Measurements from ENCODE around the gene EEFSEC. TPM values are rescaled to one million over a fixed set of nuclear protein-coding genes. Genes with fewer than 3 reads are reported as not detected.

EEFSEC gene
- total and polyA plus RNA-seq, 11 donors: 17.5 to 48.0 (median 22.5) TPM

DNA sequence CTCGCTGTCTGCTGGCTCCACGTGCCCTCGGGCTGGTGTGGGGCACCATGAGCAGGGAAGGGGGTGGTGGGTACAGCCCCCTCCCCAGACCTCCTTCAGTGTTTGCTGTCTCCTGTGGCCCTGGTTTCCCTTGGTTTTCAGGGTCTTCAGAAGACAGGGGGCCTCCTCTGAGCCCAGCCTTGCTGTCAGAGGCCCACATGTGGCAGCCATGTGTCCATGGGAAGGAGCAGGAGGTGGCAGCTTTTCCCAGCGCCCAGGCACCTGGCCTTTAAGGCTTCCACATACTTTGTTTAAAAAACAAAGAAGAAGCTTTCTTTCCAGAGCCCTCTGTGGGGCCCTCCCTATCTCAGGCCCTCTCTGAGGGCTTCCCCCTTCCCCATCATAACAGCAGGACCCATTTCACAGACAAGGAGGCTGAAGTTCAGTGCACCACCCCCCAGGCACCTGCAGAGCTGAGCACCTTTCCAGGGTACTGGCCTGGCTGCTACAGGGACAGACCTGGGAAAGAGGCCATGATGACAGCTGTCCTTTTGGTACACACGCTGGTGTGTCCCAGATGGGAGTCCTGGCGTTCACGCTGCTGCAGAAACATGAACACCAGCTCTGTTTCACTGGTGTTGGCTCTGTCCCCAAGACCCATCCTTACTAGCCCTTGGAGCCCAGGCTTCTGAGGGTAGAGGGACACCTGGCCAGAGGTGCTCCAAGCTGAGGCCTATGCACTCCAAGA, 239.7 kb downstream of the EEFSEC start:
- Histone ChIP-seq H3K27ac (no peak overlapping the region), H3K36me3 (no peaks in the 10 kb centered on the region), H3K4me1 (peaks cover 0 to 41% (median 18%) of the 10 kb centered on the region in 12 donors), H3K27me3 (no peaks in the 10 kb centered on the region), H3K9me3 (no peaks in the 10 kb centered on the region), H3K4me3 (no peak overlapping the region)
- ATAC-seq (no peak), DNase-seq (no peak)
- intact Hi-C loops (cut with DNase I): loop anchor here in 1 of 10 donors (10.0 kb wide), 1 partner anchor 148 kb away; no protein-coding TSS in a partner anchor
- 90 to 98% (median 96%) methylated on average over 4 to 7 of the region's 7 CpGs for WGBS, 4 donors
- TF ChIP-seq, protein P1, sequence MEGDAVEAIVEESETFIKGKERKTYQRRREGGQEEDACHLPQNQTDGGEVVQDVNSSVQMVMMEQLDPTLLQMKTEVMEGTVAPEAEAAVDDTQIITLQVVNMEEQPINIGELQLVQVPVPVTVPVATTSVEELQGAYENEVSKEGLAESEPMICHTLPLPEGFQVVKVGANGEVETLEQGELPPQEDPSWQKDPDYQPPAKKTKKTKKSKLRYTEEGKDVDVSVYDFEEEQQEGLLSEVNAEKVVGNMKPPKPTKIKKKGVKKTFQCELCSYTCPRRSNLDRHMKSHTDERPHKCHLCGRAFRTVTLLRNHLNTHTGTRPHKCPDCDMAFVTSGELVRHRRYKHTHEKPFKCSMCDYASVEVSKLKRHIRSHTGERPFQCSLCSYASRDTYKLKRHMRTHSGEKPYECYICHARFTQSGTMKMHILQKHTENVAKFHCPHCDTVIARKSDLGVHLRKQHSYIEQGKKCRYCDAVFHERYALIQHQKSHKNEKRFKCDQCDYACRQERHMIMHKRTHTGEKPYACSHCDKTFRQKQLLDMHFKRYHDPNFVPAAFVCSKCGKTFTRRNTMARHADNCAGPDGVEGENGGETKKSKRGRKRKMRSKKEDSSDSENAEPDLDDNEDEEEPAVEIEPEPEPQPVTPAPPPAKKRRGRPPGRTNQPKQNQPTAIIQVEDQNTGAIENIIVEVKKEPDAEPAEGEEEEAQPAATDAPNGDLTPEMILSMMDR (IDR thresholded peaks at IDR 0.05): no peak
- no peak for TF ChIP-seq POLR2A (IDR thresholded peaks at IDR 0.05)

DNA sequence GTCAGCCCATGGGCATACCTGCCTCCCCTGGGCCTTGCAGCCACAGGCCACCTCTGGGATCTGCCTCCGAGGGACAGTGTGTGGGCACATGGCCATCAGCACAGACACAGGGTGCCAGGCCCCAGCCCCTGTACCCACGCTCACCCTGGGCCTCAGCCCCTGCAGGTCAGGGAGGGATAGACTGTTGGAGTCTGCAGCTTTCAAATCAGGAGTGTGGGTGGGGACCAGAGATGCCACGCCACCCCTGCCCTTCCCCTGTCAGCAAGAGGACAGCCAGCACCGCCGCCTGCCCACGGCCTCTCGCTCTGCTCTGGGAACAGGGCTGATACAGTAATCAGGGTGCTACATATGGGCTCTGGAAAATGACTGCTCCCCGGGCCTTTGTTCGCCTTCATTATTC, 240.8 kb downstream of the EEFSEC start:
- ATAC-seq: peak; percentile 53 to 70 (median 67)

DNA sequence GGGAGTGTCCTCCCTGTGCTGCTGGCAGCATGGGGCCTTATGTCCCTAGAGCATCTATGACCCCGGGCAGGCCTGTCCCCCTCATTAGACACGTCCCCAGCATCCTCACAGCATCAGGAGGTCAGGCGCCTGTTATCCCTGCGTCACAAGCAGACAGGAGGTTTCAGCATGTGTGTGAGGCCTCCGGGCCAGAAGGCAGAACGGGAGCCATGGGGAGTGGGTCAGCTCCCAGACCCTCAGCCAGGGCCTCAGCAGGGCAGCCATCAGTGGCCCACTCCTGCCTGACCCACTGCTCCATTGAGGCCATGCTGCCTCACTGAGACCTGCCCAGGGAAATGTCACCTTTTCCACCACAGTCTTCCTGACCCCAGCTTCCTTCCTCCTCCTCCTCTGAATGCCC, 241.8 kb downstream of the EEFSEC start:
- Histone ChIP-seq H3K27me3 (no peaks in the 10 kb centered on the region), H3K9me3 (no peaks in the 10 kb centered on the region), H3K27ac (peak overlapping the region in 7 of 12 donors; percentile 22 to 68 (median 34)), H3K36me3 (no peaks in the 10 kb centered on the region), H3K4me3 (no peak overlapping the region), H3K4me1 (peaks cover 0 to 41% (median 18%) of the 10 kb centered on the region in 12 donors)
- 80 to 85% (median 83%) methylated on average over 5 to 6 of the region's 6 CpGs for WGBS, 4 donors
- TF ChIP-seq, protein P1 (IDR thresholded peaks at IDR 0.05): no peak
- TF ChIP-seq POLR2A (IDR thresholded peaks at IDR 0.05): no peak
- peak in 2 of 4 donors; percentile 2 to 3 for ATAC-seq
- no peak for DNase-seq
- intact Hi-C loops (cut with DNase I): loop anchor here in 1 of 10 donors (10.0 kb wide), 1 partner anchor 150 kb away; no protein-coding TSS in a partner anchor

More for the DNA sequence above, 240.8 kb downstream of the EEFSEC start:
- peak in 1 of 5 donors; percentile 50 for DNase-seq
- Histone ChIP-seq H3K9me3 (no peaks in the 10 kb centered on the region), H3K4me3 (no peak overlapping the region), H3K36me3 (no peaks in the 10 kb centered on the region), H3K27me3 (no peaks in the 10 kb centered on the region), H3K27ac (peak overlapping the region in 4 of 12 donors; percentile 5 to 68 (median 30)), H3K4me1 (peaks cover 0 to 49% (median 18%) of the 10 kb centered on the region in 12 donors)
- TF ChIP-seq, protein P1 (IDR thresholded peaks at IDR 0.05): no peak
- no peak for TF ChIP-seq POLR2A (IDR thresholded peaks at IDR 0.05)
- 69 to 81% (median 71%) methylated on average over 7 to 9 of the region's 9 CpGs for WGBS, 4 donors
- intact Hi-C loops (cut with DNase I): loop anchor here in 1 of 10 donors (10.0 kb wide), 1 partner anchor 149 kb away; no protein-coding TSS in a partner anchor

DNA sequence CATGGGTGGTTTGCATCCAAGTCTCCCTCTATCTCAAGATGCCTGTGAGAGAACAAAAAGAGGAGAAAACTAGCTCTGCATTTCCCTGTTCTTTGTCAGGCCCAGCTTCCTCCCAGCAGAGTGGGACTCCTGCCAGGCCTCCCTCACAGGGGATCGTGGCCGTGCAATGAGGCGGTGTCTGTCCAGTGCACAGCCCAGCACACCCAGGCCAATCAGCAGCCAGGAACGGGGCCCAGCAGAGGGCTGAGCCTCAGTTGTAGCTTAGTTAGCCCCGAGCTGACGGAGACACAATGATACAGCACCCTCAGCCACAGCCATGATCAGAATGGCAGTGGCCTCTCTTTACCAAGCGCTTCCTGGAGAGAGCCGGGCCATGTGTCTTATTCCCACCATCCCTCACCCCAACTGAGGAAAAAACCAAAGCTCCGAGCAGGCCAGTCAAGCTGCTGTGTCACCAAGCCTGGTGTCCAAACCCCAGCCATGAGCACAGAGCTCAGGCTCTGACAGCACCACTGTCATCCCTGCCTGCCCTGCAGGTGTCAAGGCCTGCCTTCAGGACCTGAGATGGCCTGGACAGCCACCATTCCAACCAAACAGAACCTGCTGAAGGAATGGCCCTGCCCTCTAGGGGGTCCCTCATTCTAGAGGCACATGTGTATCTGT, 242.3 kb downstream of the EEFSEC start:
- DNase-seq (peak; percentile 73 to 87 (median 79)), ATAC-seq (peak in 3 of 4 donors; percentile 71 to 85 (median 74))
- H3K9me3 ChIP-seq: no peaks in the 10 kb centered on the region
- peak overlapping the region in 8 of 12 donors; percentile 6 to 68 (median 32) for H3K27ac ChIP-seq
- H3K4me1 ChIP-seq: peaks cover 0 to 40% (median 18%) of the 10 kb centered on the region in 12 donors
- H3K4me3 ChIP-seq: no peak overlapping the region
- WGBS, 4 donors: 33 to 50% (median 40%) methylated on average over 6 to 9 of the region's 9 CpGs
- TF ChIP-seq, protein P1 (IDR thresholded peaks at IDR 0.05): no peak
- TF ChIP-seq POLR2A (IDR thresholded peaks at IDR 0.05): no peak
- intact Hi-C loops (cut with DNase I): loop anchor here in 1 of 10 donors (10.0 kb wide), 1 partner anchor 151 kb away; no protein-coding TSS in a partner anchor
- H3K27me3 ChIP-seq: no peaks in the 10 kb centered on the region
- H3K36me3 ChIP-seq: no peaks in the 10 kb centered on the region
